MM.1S (cell line): ENCODE data around the gene DDX39B.

ENCODE experiments used
- EZH2 ChIP-seq: fragments of 300-600 bp; sonication (generic); optimal IDR thresholded peaks from 2 replicates; pipeline ENCODE3; 2017; ENCODE audit warnings: low read depth, mild to moderate bottlenecking, antibody characterized with exemption, low read length, mixed read lengths
- TF ChIP-seq, protein P1 (sequence below): fragments of 300-600 bp; sonication (generic); IDR thresholded peaks from 2 replicates; pipeline ENCODE4 v1.5.1; 2016; ENCODE audit warnings: antibody characterized with exemption, low read length, mixed read lengths

DNA sequence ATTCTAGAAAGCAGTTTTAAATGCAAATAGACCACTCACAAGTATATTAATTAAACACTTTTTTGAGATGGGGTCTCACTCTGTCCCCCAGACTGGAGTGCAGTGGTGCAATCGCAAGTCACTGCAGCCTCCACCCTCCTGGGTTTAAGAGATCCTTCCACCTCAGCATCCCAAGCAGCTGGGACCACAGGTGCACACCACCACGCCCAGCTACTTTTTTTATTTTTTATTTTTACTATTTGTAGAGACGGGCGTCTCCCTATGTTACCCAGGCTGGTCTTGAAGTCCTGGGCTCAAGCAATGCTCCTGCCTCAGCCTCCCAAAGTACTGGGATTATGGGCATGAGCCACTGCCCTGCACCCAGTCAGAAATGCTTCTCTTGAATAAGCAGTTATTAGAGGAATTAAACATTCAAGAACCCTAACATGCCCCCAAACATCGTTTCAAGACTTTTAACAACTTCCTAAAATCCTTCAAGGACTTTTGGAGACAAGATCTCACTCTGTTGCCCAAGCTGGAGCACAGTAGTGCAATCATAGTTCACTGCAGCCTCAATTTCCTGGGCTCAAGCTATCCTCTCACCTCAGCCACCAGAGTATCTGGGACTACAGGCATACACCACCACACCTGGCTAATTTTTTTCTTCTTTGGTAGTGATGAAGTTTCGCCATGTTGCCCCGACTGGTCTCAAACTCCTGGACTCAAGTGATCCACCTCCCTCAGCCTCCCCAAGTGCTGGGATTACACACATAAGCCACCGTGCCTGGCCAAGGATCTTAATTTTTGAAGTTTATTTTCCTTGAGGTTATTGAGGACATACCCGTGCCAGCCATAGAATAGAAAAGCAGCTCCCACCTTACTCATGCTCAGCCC is 9.8 kb downstream of the DDX39B start:
- TF ChIP-seq, protein P1, sequence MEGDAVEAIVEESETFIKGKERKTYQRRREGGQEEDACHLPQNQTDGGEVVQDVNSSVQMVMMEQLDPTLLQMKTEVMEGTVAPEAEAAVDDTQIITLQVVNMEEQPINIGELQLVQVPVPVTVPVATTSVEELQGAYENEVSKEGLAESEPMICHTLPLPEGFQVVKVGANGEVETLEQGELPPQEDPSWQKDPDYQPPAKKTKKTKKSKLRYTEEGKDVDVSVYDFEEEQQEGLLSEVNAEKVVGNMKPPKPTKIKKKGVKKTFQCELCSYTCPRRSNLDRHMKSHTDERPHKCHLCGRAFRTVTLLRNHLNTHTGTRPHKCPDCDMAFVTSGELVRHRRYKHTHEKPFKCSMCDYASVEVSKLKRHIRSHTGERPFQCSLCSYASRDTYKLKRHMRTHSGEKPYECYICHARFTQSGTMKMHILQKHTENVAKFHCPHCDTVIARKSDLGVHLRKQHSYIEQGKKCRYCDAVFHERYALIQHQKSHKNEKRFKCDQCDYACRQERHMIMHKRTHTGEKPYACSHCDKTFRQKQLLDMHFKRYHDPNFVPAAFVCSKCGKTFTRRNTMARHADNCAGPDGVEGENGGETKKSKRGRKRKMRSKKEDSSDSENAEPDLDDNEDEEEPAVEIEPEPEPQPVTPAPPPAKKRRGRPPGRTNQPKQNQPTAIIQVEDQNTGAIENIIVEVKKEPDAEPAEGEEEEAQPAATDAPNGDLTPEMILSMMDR, result no peak
- no peak for TF ChIP-seq EZH2
